ENCODE measurements around the gene SGF29. TPM values are rescaled to one million over a fixed set of nuclear protein-coding genes. Genes with fewer than 3 reads are reported as not detected.

Gene SGF29
- total RNA-seq, 4 donors from 2014 or later: 35.1 to 50.4 (median 41.9) TPM

DNA sequence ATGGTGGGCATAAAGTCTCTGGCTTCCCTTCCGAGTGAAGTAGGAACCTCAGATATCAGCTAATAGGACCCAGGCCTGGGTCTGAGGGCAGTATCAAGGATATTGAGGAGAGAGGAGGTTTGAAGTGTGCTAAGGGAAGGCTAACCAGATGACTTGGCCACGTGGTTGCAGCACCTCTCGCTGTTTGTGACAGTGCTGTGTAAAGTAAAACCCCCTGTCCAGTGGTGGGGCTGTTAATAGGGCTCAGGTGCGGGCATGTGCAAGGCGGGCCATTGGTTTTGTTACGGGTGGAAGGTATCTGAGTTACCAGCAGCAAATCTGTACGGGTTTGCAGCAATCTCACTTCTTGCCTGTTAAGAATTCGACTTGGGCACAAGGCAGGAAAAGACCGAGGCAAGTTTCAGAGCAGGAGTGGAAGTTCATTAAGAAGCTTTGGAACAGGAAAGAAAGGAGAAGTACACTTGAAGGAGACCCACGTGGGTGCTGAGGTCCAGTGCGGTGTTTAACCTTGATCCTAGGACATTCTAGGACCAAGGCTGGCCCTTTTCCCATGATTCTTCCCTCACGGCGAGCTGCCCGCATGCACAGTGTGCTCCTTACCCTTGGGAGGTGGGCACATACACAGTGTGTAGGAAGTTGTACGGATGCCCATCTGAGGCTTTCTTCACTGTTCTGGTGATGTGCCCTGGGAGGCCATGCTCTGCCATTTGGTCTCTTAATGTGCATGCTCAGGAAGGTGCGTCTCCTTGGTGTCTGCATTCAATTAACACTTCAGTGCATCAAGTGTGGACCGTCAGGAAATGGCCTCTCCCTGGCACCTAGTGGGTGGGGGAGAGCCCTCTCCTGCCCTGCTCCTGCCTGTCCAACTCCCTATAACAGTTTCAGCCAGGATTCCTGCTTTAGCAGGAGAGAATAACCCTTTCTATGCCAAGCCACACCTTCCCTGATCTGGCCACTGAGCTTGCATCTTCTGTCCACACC lies 20.3 kb downstream of the SGF29 start:
- ATAC-seq: no peak
- Histone ChIP-seq H3K27ac (no peak overlapping the region), H3K9me3 (no peaks in the 10 kb centered on the region), H3K27me3 (no peaks in the 10 kb centered on the region), H3K36me3 (no peaks in the 10 kb centered on the region), H3K4me1 (peaks cover 7 to 22% of the 10 kb centered on the region in 2 donors), H3K4me3 (no peak overlapping the region)
- TF ChIP-seq, protein P1, sequence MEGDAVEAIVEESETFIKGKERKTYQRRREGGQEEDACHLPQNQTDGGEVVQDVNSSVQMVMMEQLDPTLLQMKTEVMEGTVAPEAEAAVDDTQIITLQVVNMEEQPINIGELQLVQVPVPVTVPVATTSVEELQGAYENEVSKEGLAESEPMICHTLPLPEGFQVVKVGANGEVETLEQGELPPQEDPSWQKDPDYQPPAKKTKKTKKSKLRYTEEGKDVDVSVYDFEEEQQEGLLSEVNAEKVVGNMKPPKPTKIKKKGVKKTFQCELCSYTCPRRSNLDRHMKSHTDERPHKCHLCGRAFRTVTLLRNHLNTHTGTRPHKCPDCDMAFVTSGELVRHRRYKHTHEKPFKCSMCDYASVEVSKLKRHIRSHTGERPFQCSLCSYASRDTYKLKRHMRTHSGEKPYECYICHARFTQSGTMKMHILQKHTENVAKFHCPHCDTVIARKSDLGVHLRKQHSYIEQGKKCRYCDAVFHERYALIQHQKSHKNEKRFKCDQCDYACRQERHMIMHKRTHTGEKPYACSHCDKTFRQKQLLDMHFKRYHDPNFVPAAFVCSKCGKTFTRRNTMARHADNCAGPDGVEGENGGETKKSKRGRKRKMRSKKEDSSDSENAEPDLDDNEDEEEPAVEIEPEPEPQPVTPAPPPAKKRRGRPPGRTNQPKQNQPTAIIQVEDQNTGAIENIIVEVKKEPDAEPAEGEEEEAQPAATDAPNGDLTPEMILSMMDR (IDR thresholded peaks at IDR 0.05 in 4 of 5, conservative IDR thresholded peaks at IDR 0.05 in 1 of 5): no peak
- no peak for TF ChIP-seq POLR2A (IDR thresholded peaks at IDR 0.05)
- intact Hi-C loops (cut with DNase I; ENCODE audit: low total_unique reads): no loop called here
- DNase-seq: no peak
- in situ Hi-C loops (cut with MboI; ENCODE audit: low sequenced_read_pairs in 4 of 4): no loop called here

DNA sequence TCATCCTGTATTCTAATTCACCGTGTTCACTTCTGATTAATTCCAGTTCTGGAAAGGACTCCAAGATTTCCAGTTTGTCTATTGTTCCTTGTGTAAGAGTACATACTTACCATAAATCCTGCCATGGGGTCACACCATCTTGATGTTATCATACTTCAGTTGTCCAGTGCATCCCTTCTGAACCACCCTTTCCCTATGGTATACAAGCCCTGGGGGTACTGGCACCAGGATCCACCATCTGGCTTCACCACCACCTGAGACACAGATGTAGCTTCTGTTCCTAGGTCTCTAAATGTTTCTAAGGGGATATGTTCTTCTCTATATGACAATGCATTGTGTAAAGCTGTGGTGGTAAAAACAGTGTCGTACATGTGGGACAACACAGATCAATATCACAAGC lies 21.2 kb downstream of the SGF29 start:
- intact Hi-C loops (cut with DNase I; ENCODE audit: low total_unique reads) (no loop called here), in situ Hi-C loops (cut with MboI; ENCODE audit: low sequenced_read_pairs in 4 of 4) (no loop called here)
- Histone ChIP-seq H3K4me1 (peaks cover 7 to 22% of the 10 kb centered on the region in 2 donors), H3K9me3 (no peaks in the 10 kb centered on the region), H3K4me3 (no peak overlapping the region), H3K27ac (no peak overlapping the region), H3K27me3 (no peaks in the 10 kb centered on the region), H3K36me3 (no peaks in the 10 kb centered on the region)
- DNase-seq (no peak), ATAC-seq (no peak)
- TF ChIP-seq POLR2A (IDR thresholded peaks at IDR 0.05): no peak
- TF ChIP-seq, protein P1 (IDR thresholded peaks at IDR 0.05 in 4 of 5, conservative IDR thresholded peaks at IDR 0.05 in 1 of 5): no peak

GRCh38 chr16:28575446-28576109 lies 21.9 kb downstream of the SGF29 start:
- Histone ChIP-seq H3K4me1 (peaks cover 7 to 22% of the 10 kb centered on the region in 2 donors), H3K27ac (no peak overlapping the region), H3K27me3 (no peaks in the 10 kb centered on the region), H3K4me3 (no peak overlapping the region), H3K36me3 (peaks cover 0 to 5% of the 10 kb centered on the region in 2 donors), H3K9me3 (no peaks in the 10 kb centered on the region)
- ATAC-seq: no peak
- in situ Hi-C loops (cut with MboI; ENCODE audit: low sequenced_read_pairs in 4 of 4): no loop called here
- no peak for DNase-seq
- TF ChIP-seq POLR2A (IDR thresholded peaks at IDR 0.05): no peak
- TF ChIP-seq, protein P1 (IDR thresholded peaks at IDR 0.05 in 4 of 5, conservative IDR thresholded peaks at IDR 0.05 in 1 of 5): no peak
- intact Hi-C loops (cut with DNase I; ENCODE audit: low total_unique reads): no loop called here

DNA sequence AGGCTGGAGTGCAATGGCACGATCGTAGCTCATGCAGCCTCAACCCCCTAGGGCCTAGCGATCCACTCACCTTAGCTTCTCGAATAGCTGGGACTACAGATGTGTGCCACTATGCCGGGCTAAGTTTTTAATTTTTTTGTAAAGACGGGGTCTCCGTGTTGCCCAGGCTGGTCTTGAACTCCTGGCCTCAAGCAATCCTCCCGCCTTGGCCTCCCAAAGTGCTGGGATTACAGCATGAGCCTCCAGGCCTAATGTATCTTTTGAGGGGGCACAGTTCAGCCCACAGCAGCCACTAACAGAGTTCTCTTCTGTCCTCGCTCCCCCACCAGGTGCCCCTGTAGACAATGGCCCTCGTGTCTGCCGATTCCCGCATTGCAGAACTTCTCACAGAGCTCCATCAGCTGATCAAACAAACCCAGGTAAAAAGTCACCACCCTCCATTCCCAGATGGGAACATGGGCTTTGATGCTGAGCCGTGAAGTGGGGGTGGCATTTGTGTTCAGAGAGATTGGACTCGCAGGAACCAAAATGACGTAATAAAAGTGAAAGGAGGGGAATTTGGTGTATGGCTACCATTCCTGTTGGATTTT lies 27.1 kb downstream of the SGF29 start:
- H3K4me3 ChIP-seq: no peak overlapping the region
- H3K36me3 ChIP-seq: peaks cover 2 to 42% of the 10 kb centered on the region in 2 donors
- H3K27me3 ChIP-seq: no peaks in the 10 kb centered on the region
- ATAC-seq (no peak), DNase-seq (no peak)
- intact Hi-C loops (cut with DNase I; ENCODE audit: low total_unique reads): no loop called here
- TF ChIP-seq, protein P1 (IDR thresholded peaks at IDR 0.05 in 4 of 5, conservative IDR thresholded peaks at IDR 0.05 in 1 of 5): no peak
- no peak for TF ChIP-seq POLR2A (IDR thresholded peaks at IDR 0.05)
- in situ Hi-C loops (cut with MboI; ENCODE audit: low sequenced_read_pairs in 4 of 4): no loop called here
- H3K9me3 ChIP-seq: no peaks in the 10 kb centered on the region
- H3K4me1 ChIP-seq: no peaks in the 10 kb centered on the region
- H3K27ac ChIP-seq: no peak overlapping the region

Measured in gastrocnemius medialis (tissue), 4 donors.